Esophagus muscularis mucosa (tissue), 4 donors: ENCODE results near the gene GLI3.

Experiments
- EP300 ChIP-seq: sonication (generic); formaldehyde crosslinking; IDR thresholded peaks from one replicate; pipeline ENCODE4 v1.6.1; 2017; ENCODE audit warnings: antibody characterized with exemption
- POLR2A ChIP-seq: fragments of 450-650 bp; IDR thresholded peaks from one replicate; pipeline ENCODE4 v1.6.1; 2017; ENCODE audit warnings: antibody characterized with exemption, moderate library complexity, mild to moderate bottlenecking, low read depth
- POLR2AphosphoS5 ChIP-seq, 2 donors: sonication (generic); formaldehyde crosslinking; IDR thresholded peaks; one replicate each; pipeline ENCODE4 v1.6.1; 2017; ENCODE audit warnings: antibody characterized with exemption in 2 of 2
- TF ChIP-seq, protein P1 (sequence below), 3 experiments: fragments of 200-600 bp in 2 of 3; fragments of 450-650 bp in 1 of 3; sonication (generic) in 2 of 3; IDR thresholded peaks; one replicate each; pipeline ENCODE4 v1.5.1; 2017 to 2019; ENCODE audit warnings: antibody characterized with exemption in 3 of 3, mild to moderate bottlenecking in 2 of 3, moderate library complexity in 1 of 3

DNA sequence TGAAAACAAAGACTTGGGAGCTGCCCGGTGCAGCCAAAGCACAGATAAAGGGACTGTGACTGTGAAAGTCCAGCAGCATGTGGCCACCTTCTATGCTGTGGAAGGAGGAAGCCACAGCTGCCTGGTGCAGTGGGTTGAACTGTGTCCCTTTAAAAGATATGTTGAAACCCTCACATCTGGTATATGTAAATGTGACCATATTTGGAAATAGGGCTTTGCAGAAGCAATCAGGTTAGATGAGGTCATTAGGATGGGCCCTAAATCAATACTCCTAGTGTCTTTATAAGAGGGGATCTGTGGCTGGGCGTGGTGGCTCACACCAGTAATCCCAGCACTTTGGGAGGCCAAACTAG is 136.9 kb downstream of the GLI3 start:
- TF ChIP-seq, protein P1, sequence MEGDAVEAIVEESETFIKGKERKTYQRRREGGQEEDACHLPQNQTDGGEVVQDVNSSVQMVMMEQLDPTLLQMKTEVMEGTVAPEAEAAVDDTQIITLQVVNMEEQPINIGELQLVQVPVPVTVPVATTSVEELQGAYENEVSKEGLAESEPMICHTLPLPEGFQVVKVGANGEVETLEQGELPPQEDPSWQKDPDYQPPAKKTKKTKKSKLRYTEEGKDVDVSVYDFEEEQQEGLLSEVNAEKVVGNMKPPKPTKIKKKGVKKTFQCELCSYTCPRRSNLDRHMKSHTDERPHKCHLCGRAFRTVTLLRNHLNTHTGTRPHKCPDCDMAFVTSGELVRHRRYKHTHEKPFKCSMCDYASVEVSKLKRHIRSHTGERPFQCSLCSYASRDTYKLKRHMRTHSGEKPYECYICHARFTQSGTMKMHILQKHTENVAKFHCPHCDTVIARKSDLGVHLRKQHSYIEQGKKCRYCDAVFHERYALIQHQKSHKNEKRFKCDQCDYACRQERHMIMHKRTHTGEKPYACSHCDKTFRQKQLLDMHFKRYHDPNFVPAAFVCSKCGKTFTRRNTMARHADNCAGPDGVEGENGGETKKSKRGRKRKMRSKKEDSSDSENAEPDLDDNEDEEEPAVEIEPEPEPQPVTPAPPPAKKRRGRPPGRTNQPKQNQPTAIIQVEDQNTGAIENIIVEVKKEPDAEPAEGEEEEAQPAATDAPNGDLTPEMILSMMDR (IDR thresholded peaks at IDR 0.05) = no peak
- no peak for TF ChIP-seq POLR2A
- no peak for TF ChIP-seq EP300
- TF ChIP-seq POLR2AphosphoS5 (IDR thresholded peaks at IDR 0.05) = no peak
